Tracheal epithelial cell (primary cell): ENCODE measurements around the gene MATN3. TPM values are rescaled to one million over a fixed set of nuclear protein-coding genes. Genes with fewer than 3 reads are reported as not detected.

Experiments used
- total RNA-seq: library from RNA; depleted of rRNA; stranded (reverse); fragments of >200 nt; gene quantifications from 2 replicates; pipeline ENCODE4 v1.2.1, GENCODE V29; 2014

The MATN3 gene, protein sequence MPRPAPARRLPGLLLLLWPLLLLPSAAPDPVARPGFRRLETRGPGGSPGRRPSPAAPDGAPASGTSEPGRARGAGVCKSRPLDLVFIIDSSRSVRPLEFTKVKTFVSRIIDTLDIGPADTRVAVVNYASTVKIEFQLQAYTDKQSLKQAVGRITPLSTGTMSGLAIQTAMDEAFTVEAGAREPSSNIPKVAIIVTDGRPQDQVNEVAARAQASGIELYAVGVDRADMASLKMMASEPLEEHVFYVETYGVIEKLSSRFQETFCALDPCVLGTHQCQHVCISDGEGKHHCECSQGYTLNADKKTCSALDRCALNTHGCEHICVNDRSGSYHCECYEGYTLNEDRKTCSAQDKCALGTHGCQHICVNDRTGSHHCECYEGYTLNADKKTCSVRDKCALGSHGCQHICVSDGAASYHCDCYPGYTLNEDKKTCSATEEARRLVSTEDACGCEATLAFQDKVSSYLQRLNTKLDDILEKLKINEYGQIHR
- 0.85 and 1.9 TPM in 2 replicates for total RNA-seq

GRCh38 chr2:20012282-20013125 is at the start of gene MATN3:
TSS of gene MATN3 (minus strand) at chr2:20012668. CDS start at chr2:20012631, 37 bp downstream.

DNA sequence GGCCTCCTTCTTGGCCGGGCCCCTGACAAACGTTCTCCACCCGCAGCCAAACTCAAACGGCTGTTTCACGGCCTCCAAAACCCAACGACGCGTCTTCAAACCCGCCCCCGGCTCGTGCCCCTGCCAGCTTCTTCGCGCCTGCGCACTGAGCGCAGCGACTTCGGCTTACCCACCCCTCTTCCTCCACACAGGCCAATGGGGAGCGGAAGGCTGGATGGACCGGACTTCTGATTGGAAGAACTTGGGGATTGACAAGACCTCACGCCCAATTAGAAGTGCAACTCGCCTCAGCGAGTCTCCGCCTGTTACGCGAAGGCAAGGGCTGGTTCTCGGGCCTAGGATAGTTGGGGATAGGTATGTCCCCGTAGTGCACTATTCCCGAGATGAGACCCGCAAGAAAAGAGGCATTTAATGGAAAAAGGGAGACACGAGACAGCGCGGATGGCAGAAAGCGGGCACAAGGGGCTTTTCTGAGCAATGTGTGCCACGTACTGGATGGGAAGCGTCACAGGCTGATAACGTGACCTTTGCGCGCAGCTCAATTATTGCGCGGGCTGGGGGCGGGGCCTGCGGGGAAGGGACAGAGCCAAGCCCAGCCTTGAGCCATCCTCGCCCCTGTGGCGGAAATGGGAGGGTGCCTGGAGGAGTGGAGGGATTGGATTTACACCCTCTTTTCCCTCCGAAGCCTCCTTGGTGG is 39.2 kb upstream of the MATN3 start, which contains the start of gene LAPTM4A:
TSS of gene LAPTM4A (minus strand) at position 97 of the 697 bp plus-strand sequence. CDS start 108 bp downstream, outside the sequence.

DNA sequence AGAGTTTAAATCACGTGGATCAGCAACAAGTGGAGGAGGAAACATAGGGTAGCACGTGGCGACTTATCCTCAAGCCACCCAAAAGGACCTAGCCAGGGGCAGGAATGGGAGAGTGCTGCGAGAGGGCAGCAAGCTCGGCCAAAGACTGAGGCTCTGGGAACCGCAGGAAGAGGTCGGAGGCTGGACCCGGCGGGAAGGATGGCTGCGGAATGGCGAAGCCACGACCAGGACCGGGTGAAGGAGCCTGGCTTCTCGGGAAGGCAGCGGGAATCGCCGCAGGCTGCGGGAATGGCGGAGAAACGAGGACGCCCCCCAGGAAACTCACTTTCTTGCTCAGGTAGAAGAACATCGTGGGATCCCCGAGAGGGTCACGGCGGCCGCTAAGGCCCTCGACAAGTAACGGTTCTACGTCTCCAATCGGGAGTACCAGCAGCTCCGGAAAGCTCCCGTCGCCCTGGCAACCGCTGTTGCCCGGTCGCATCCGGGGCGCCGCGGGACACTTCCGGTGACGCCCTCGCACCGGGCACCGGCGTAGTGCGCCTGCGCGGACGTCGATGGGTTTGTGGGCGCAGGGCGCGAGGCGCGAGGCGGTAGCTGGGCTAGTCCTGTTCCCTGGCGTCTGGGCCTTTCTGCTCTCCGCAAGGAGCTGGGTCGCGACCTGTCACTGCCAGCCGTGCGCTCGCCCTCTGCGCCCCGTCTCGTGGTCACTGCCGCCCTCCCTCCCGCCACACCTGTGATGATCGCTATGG is 22.6 kb downstream of the MATN3 start, which contains the start of gene WDR35:
TSS of gene WDR35 (minus strand) at position 439 of the 749 bp plus-strand sequence. CDS start at position 349, 90 bp downstream.

Other genes starting within 250 kb of the MATN3 start
- 4.3 and 8.3 TPM in 2 replicates for gene TTC32, start 110.7 kb downstream of the MATN3 start, total RNA-seq
- gene WDR35, start 22.6 kb downstream of the MATN3 start, total RNA-seq, result 6.6 and 8.2 TPM in 2 replicates
- gene LAPTM4A, start 39.0 kb upstream of the MATN3 start, total RNA-seq, result 45.8 and 97.1 TPM in 2 replicates
- 788 and 1,471 TPM in 2 replicates for gene SDC1, start 212.5 kb upstream of the MATN3 start, total RNA-seq